VCaP (cell line): Measurements from ENCODE around the gene EPHB1.

ENCODE experiments used
- H3K27ac ChIP-seq: fragments of 450-650 bp; 2 replicates; pipeline ENCODE4 v1.5.1; 2017
- TF ChIP-seq, protein P1 (sequence below): fragments of 450-650 bp; conservative IDR thresholded peaks from 2 replicates; pipeline ENCODE4 v1.5.1; 2017; ENCODE audit warnings: mild to moderate bottlenecking, moderate library complexity

Gene EPHB1

DNA sequence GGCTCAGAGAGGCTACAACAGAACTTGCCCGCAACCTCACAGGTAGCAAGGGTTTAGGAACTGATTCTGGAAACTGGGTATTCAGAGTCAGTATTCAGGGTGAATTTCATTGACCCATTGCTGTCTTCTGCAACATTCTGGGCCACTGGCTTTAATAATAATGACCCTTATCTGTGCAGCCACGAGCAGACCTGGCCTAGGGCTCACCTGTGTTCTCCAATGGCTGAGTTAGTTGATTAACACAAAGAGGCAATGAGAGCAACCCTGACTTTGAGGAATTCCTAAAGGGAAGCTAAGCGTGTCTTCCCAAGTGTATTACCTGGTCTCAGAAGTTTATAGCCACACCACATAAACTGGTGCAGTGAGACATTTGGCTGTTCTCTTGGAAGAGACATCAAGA lies 289.9 kb downstream of the EPHB1 start:
- TF ChIP-seq, protein P1, sequence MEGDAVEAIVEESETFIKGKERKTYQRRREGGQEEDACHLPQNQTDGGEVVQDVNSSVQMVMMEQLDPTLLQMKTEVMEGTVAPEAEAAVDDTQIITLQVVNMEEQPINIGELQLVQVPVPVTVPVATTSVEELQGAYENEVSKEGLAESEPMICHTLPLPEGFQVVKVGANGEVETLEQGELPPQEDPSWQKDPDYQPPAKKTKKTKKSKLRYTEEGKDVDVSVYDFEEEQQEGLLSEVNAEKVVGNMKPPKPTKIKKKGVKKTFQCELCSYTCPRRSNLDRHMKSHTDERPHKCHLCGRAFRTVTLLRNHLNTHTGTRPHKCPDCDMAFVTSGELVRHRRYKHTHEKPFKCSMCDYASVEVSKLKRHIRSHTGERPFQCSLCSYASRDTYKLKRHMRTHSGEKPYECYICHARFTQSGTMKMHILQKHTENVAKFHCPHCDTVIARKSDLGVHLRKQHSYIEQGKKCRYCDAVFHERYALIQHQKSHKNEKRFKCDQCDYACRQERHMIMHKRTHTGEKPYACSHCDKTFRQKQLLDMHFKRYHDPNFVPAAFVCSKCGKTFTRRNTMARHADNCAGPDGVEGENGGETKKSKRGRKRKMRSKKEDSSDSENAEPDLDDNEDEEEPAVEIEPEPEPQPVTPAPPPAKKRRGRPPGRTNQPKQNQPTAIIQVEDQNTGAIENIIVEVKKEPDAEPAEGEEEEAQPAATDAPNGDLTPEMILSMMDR = no peak
- H3K27ac ChIP-seq = no peak overlapping the region

DNA sequence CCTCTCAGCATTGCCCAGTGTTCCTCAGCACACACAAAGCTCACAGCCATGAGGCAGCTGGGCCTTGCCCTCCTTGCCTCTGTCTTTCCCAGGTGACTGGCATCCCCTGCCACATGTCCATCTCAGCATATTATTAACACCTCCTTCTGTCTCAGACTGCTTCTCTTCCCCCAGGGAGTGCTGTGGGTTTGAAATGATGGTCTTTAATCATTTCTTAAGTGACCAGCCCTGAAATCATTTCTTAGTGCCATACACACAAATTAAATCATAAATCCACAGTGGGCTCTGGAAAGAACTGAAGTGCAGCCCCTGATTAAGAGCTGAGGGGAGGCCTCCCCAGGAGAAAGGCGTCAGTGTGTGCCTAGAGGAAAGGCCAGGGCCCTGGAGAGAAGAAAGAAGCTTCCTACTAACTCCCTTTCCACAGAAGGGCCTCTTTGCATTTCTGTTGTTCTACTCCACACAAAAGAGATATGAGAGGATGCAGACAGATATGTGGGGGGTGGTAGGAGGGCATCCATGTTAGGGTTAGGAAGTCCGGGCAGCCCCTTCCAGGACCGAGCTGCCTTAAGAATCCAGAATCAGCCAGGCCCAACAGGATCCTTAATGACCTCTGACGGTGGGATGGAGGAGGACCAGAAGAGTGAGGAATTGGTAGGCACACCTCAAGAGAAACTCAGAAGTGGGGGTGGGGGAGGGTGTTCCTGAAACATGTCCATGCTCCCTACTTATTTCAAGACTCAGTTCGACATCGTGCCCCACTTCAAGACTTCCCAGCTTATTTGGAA lies 290.8 kb downstream of the EPHB1 start:
- TF ChIP-seq, protein P1 = no peak
- H3K27ac ChIP-seq = no peak overlapping the region

DNA sequence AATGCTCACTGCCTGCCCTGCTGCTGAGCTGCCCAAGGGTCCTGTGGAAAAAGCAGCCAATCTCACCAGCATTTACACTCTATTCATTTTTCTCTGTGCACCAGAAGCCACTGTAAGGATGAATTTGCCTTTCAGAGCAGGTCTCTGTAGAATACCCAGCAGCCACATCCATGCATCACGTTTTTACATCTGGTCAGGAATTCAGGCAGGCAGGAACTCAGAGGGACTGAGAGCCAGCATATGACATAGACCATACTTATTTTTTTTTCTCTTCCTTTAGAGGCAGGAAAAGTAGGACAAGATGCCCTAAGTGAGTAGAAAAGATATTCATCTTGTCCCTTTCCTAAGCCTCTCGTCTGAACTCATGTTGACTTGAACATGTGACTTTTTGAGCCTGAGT lies 292.7 kb downstream of the EPHB1 start:
- H3K27ac ChIP-seq = no peak overlapping the region
- TF ChIP-seq, protein P1 = no peak

DNA sequence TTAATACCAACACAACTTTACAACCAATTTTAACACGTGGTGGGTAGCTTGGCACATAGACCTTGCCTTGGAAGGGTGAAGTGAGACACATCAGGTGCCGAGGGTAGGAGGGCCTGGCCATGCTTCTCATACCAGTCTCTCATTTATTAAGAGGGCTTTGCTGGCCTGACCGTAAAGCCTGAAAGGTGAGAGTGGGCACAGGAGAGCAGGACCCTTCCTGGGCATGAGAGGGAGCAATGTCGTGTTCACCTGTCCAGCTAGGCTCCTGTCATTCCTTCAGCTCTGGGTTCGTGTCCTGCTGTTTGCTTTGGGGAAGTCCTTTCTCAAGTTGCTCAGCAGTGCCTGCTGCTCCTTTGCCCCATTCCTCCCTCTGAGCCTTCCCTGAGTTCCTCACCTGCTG lies 294.4 kb downstream of the EPHB1 start:
- H3K27ac ChIP-seq = no peak overlapping the region
- TF ChIP-seq, protein P1 = no peak

DNA sequence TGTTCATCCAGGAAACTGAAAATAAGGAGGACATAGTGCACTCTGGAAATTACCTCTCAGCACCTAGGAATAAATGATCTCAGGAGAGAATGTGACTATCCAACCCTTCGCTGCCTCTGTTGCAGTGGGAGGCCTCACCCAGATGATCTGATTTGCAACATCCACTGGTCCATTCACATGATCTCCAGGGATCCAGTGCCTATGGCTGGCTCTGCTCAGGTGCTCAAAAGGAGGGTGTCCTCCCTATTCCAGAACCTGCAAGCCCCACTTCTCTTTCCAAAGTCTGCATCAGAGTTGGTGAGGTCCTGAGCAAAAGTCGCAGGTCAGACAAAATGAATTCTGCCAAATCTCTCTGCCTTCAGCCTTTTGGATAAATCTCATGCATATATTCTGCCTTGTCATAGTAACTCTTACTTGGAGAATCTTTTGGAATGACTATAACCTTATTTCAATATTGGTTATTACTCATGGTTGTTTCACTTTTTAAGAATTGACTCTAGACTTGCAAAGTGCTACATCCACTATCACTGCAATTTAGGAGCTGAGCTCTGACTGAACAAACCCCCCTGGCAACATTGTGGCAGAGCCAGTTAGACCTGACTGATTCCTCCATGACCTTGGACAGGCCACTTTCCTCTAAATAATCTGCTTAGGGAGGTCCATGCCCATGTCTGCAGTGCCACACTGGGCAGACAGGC lies 295.1 kb downstream of the EPHB1 start:
- TF ChIP-seq, protein P1 = no peak
- no peak overlapping the region for H3K27ac ChIP-seq

DNA sequence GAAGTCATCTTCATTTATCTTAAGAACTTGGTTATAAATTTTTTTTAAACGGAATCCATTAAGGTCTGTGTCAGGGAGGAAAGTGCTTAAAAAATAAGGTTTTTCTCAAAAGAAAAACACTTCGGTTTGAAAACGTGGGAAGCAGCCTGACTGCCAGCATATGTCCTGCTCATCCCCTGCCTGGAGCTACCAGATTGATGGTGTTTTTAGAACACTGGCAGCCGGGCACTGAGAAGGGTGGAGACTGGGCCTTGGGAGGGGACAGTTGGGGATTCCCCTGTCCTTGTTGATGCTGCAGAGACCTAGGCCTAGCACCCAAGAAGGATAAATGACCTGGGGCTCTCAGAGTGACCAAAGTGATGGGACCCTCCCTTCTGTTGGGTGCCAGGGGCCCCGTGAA lies 296.9 kb downstream of the EPHB1 start:
- TF ChIP-seq, protein P1 = no peak
- no peak overlapping the region for H3K27ac ChIP-seq

DNA sequence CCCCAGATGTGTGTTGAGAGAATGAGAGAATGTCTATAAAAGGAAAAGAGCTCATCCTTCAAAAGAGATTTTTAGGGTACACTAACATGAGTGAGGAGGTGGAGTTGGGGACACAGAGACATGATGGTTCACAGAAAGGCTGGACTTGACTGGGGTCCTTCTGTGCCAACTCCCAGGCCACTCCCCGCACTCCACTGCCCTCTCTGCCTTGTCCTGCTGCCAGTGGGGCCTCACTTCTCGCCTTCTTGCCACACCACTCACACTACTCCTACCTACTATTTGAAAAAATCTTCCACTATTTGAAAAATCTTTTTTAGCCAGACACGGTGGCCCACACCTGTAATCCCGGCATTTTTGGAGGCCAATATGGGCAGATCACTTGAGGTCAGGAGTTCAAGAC lies 298.1 kb downstream of the EPHB1 start:
- no peak overlapping the region for H3K27ac ChIP-seq
- TF ChIP-seq, protein P1 = no peak
